Measurements from ENCODE around the gene ARX. TPM values are rescaled to one million over a fixed set of nuclear protein-coding genes. Genes with fewer than 3 reads are reported as not detected.

ARX gene
- total RNA-seq (2021), result 0.24 and 0.42 TPM in 2 replicates
- long read RNA-seq, result 0 reads

GRCh38 chrX:25015486-25016360, at the start of gene ARX:
Gene ARX (minus strand): TSS chrX:25015965. CDS start chrX:25015737, 228 bp downstream.
- H3K23ac ChIP-seq (ENCODE audit: insufficient read length, low read depth, low read length), result no peak within 1 kb of the TSS
- peaks cover 88% of the 10 kb centered on the region for H3K27me3 ChIP-seq (ENCODE audit: insufficient read depth, low read length)

More at GRCh38 chrX:25015486-25016360, at the start of gene ARX:
- Histone ChIP-seq H3K56ac (ENCODE audit: insufficient read length, low read depth, low read length) (no peak within 1 kb of the TSS), H3K4me1 (ENCODE audit: insufficient read depth, low read length) (no peaks in the 10 kb centered on the region; the same call in 1 of the 2 replicates), H3T11ph (ENCODE audit: low read length) (no peak within 1 kb of the TSS), H4K20me1 (ENCODE audit: control insufficient read depth, insufficient read depth, insufficient read length) (no peaks in the 10 kb centered on the region), H2AFZ (ENCODE audit: low read length) (no peak within 1 kb of the TSS), H3K4ac (ENCODE audit: low read depth, low read length) (no peak within 1 kb of the TSS), H2BK20ac (ENCODE audit: low read depth, low read length, poor library complexity, severe bottlenecking) (no peak within 1 kb of the TSS), H3K27ac (ENCODE audit: insufficient read length, low read depth, low read length) (no peak within 1 kb of the TSS), H3K23me2 (ENCODE audit: insufficient read length, low read depth, low read length, poor library complexity, severe bottlenecking) (peaks cover 27% of the 10 kb centered on the region), H3K79me1 (ENCODE audit: insufficient read depth, low read depth, low read length, poor library complexity, severe bottlenecking) (no peaks in the 10 kb centered on the region), H4K8ac (replicated peaks; ENCODE audit: insufficient read length, low read depth, low read length) (no peak within 1 kb of the TSS), H4K91ac (ENCODE audit: insufficient read length, low read depth, low read length) (no peak within 1 kb of the TSS), H3K79me2 (ENCODE audit: insufficient read depth, low read length) (no peaks in the 10 kb centered on the region), H2BK12ac (ENCODE audit: insufficient read length, low read depth, low read length) (no peak within 1 kb of the TSS), H3K4me2 (ENCODE audit: insufficient read depth, insufficient read length, low read length) (peak within 1 kb of the TSS; percentile 70), H2BK120ac (ENCODE audit: low read depth, low read length, poor library complexity, severe bottlenecking) (no peak within 1 kb of the TSS), H4K5ac (ENCODE audit: insufficient read length, low read depth, low read length) (no peak within 1 kb of the TSS), H2BK5ac (ENCODE audit: insufficient read length, low read length) (no peak within 1 kb of the TSS), H3K9ac (ENCODE audit: extremely low read depth, insufficient read length, low read length) (no peak within 1 kb of the TSS), H2AK5ac (ENCODE audit: insufficient read length, low read length) (no peak within 1 kb of the TSS), H3K9me3 (ENCODE audit: control insufficient read depth, low read depth, low read length) (no peaks in the 10 kb centered on the region), H3K18ac (ENCODE audit: insufficient read length, low read depth, low read length) (no peak within 1 kb of the TSS), H3K14ac (ENCODE audit: insufficient read depth, low read length) (no peak within 1 kb of the TSS), H2BK15ac (ENCODE audit: low read depth, low read length) (no peak within 1 kb of the TSS)
- peak; percentile 94 for DNase-seq
- no CpG with 5 or more reads among the region's 58 CpGs for WGBS (ENCODE audit: extremely low coverage, insufficient read length, low lambda C conversion rate)
- peaks cover 2 to 4% of the 10 kb centered on the region in 2 experiments; a peak in 3 of 5 replicates for H3K9me3 Mint-ChIP-seq
- peaks cover 97% of the 10 kb centered on the region for H3K27me3 Mint-ChIP-seq (ENCODE audit: low read depth)
- H3K27ac Mint-ChIP-seq, result no peak within 1 kb of the TSS
- H3K4me1 Mint-ChIP-seq, result peaks cover 46 to 78% of the 10 kb centered on the region in 2 experiments
- no peaks in the 10 kb centered on the region for H3K36me3 Mint-ChIP-seq (ENCODE audit: insufficient read depth in 1 of 3, low read depth in 3 of 3)
- H3K4me3 Mint-ChIP-seq, result peak within 1 kb of the TSS; percentile 52 to 82
- no peak for TF ChIP-seq CTCF (conservative IDR thresholded peaks at IDR 0.05)
